Omental fat pad (tissue), 4 donors: ENCODE data around the gene MEX3B. TPM values are rescaled to one million over a fixed set of nuclear protein-coding genes. Genes with fewer than 3 reads are reported as not detected.

Experiments
- ATAC-seq: fragments of 150-250 bp; one replicate; pipeline ENCODE4 v1.9.1; 2016; ENCODE audit warnings: mild to moderate bottlenecking, moderate library complexity; ENCODE audit not compliant: low FRiP score
- DNase-seq: peaks from one replicate; pipeline ENCODE4 v3.0.0-alpha.2; 2019; ENCODE audit warnings: low spot score
- total RNA-seq, 4 donors: library from RNA; depleted of rRNA; stranded (reverse); fragments of >200 nt; gene quantifications; one replicate each; pipeline ENCODE4 v1.1.0, GENCODE V29; 2016
- TF ChIP-seq, protein P1 (sequence below), 3 donors: fragments of 450-650 bp; IDR thresholded peaks; one replicate each; pipeline ENCODE4 v1.5.1; 2016 to 2017; ENCODE audit warnings: antibody characterized with exemption in 3 of 3, mild to moderate bottlenecking in 3 of 3, moderate library complexity in 2 of 3

Gene MEX3B
- 1 to 10 TPM in 1 of 4 donors, under 1 TPM in 3; 0.48 to 1.6 (median 0.84) TPM for total RNA-seq

DNA sequence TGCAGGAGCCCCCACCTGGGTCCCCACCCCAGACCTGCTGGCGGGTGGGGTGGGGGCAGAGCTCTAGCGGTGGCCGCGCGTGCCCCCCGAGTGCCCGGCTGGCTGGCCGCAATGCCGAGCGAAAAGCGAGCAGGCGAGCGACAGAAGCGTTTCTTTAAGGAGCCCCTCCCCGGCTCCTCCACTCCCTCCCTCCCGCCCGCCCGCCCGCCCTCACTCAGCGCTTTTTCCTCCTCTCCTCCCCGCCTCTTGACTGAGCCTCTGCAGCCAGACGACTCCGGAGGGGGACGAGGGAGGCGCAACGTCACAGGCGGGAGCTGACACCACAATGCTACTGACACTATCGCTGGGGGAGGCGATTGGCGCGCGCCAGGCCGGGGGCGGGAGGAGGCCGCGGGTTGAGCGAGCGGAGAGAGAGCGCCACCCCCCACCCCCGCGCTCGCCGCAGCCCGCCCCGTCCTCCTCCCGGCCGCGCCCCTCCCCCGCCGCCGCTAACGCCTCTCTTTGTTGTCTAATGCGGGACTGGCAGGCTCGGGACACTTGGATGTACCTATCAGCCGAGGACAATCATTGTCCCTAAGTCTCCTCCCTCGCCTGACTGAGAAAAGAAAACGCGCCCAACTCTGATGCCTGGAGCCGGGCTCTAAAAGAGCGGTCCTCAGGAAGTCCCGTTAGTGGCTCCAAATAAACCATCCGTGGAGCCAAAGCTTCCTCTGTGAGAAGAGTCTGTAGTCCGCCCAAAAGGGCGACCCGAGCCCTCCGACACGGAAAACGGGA is at the start of gene MEX3B:
Gene MEX3B (minus strand): TSS at position 127 of the 774 bp plus-strand sequence. CDS start 313 bp downstream, outside the sequence.
- peak; percentile 79 for ATAC-seq
- DNase-seq: peak; percentile 84
- TF ChIP-seq, protein P1, sequence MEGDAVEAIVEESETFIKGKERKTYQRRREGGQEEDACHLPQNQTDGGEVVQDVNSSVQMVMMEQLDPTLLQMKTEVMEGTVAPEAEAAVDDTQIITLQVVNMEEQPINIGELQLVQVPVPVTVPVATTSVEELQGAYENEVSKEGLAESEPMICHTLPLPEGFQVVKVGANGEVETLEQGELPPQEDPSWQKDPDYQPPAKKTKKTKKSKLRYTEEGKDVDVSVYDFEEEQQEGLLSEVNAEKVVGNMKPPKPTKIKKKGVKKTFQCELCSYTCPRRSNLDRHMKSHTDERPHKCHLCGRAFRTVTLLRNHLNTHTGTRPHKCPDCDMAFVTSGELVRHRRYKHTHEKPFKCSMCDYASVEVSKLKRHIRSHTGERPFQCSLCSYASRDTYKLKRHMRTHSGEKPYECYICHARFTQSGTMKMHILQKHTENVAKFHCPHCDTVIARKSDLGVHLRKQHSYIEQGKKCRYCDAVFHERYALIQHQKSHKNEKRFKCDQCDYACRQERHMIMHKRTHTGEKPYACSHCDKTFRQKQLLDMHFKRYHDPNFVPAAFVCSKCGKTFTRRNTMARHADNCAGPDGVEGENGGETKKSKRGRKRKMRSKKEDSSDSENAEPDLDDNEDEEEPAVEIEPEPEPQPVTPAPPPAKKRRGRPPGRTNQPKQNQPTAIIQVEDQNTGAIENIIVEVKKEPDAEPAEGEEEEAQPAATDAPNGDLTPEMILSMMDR (IDR thresholded peaks at IDR 0.05): peak in 1 of 3 donors; percentile 10

DNA sequence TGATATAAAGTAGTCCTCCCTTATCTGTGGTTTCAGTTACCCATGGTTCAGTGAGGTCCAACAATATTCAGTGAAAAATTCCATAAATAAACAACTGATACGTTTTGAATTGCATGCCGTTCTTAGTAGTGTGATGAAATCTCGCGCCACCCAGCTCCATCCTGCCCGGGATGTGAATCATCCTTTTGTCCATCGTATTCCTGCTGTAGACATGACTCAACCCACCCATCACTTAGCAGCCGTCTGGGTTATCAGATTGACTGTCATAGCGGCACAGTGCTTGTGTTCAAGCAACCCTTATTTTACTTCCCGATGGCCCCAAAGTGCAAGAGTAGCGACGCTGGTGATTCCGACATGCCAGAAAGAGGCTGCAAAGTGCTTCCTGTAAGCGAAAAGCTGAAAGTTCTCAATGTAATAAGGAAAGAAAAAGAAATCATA is 48.0 kb upstream of the MEX3B start:
- TF ChIP-seq, protein P1 (IDR thresholded peaks at IDR 0.05): no peak
- ATAC-seq: no peak
- no peak for DNase-seq

DNA sequence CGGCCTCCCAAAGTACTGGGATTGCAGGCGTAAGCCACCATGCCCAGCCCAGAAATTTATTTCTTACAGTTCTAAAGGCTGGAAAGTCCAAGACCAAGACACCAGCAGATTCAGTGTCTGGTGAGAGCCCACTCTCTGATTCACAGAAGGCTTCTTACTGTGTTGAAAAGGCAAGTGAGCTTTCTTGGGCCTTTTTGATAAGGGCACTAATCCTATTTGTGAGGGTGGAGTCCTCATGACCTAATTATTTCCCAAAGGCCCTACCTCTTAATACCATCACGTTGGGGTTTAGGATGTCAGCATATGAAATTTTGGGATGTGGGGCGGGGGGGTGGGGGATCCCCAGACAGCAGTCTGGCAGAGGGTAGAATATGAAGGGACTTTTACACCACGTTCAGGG is 47.5 kb upstream of the MEX3B start:
- ATAC-seq (no peak), DNase-seq (no peak)
- TF ChIP-seq, protein P1 (IDR thresholded peaks at IDR 0.05): no peak

DNA sequence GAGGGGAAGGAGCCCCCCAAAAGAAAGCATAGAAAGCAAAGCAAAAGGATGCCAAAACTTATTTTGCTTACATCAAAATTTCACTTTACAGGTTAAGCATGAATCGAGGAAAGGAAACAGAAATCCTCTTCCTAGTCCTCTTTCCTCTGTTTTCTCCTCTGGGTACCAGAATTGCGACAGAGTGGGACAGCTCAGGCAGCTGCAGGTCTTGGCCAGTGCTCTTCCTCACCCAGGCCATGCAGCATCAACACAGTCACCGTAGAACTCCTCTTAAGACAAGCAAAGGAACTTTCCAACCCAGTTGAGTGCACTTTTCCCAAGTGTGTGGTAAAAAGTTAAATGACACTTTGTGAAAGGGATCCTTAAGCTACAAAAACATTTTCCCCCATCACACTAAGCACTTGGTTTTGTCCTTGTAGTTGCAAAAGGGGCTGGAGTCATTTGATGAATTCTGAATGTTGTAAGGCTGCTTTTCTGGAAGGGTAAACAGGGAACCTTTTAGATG is 45.9 kb upstream of the MEX3B start:
- no peak for ATAC-seq
- no peak for DNase-seq
- TF ChIP-seq, protein P1 (IDR thresholded peaks at IDR 0.05): no peak

DNA sequence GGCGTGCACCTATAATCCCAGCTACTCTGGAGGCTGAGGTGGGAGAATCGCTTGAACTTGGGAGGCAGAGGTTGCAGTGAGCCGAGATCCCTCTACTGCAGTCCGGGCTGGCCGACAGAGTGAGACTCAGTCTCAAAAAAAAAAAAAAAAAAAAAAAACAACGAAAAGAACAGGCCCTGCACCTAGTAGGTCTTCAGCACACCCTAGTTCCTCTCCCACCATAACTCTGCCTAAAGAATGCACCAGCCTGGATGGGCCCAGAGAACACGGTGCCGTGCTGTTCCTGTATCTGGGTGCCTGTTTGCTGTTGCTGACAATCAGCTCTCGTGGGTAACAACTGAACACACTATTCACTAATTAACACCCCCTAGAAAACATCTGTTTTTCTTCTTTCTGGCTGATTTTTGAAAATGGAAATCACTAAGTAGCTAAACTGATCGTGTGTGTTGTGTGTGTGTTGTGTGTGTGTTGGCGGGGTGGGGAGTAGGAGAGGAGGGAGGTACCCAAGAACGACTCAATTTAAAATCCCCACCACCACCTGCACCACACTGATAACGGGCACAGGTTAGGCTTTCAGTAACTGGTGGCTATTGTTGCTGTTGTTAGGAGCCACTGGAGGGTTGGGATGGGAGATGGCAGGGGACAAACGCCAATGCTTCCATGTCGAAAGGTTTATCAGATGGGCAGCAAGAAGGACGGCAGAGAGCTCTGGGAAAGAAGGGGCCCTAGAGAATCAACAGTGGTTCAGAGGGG is 40.6 kb upstream of the MEX3B start:
- DNase-seq (no peak), ATAC-seq (no peak)
- TF ChIP-seq, protein P1 (IDR thresholded peaks at IDR 0.05): no peak

DNA sequence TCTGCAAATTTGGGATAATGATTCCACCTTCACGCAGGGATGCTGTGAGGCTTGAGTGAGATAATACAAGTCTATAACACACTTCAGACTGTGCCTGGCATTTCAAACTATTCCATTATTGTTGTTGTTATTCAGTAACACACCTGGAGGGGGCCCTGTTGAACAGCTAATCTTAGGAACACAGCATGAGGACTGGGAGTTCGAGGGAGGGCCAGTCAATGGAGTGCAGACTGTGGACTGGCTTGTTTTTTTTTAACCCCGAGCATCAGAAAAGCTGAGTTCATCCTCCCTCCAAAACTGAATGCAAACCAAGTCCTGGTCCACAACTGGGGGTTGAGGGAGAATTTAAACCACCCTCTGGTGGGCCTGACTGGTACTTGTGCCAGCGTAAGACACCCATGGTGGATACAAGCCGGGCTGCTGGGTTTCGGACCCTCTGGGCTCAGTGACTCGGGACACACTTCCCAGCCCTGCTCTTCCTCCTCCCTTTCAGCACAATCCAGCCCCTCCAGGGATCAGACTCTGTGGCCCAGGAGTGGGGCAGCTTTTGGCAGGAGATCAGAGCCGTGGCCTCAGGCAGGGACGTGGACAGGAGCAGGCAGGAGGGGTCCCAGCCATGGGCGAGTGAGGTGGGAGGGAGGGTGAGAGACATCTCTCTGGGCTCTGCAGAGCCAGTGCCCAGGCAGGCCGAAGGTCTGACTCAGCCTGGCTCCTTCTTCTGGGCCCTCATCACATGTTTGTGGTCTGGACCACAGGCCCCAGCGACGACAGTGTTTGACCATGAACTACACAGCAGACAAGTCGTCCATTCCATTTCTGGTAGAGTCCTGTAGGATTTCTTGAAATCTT is 36.3 kb upstream of the MEX3B start:
- DNase-seq: no peak
- no peak for ATAC-seq
- TF ChIP-seq, protein P1 (IDR thresholded peaks at IDR 0.05): no peak
